Heart left ventricle (tissue), 13 donors: ENCODE results near the gene ALDH3B1.
"Not testable (repeated sequence)": the region's sequence is repeated elsewhere in the genome, so short reads cannot be mapped to it uniquely, and the experiment has no call there.

ENCODE experiments used
- CTCF ChIP-seq, 12 donors: fragments of 200-600 bp; sonication (generic) in 4 of 12; IDR thresholded peaks; one replicate each; pipeline versions ENCODE4 v1.5.0 to v1.8.0; 2018 to 2022; ENCODE audit warnings: antibody characterized with exemption in 12 of 12, mild to moderate bottlenecking in 5 of 12
- POLR2A ChIP-seq, 2 donors: fragments of 450-650 bp; IDR thresholded peaks; one replicate each; pipeline ENCODE4 v1.6.1; 2017; ENCODE audit warnings: antibody characterized with exemption in 2 of 2, mild to moderate bottlenecking in 2 of 2, moderate library complexity in 2 of 2
- donor health status: ischemic (EF 13 %, LVEDD 7.1; RV severe dilation, severe dysfunction).
- donor health status: DM: no; HTN: yes; CAD: no.
- donor health status: DM: no; HTN: no; CAD: no.
- donor health status: ischemic (EF 25% LVEDD 6.9; RV normal size, moderate dysfunction).
- donor health status: ischemic (EF 25% LVEDD 5.7; RV mildly dilated, moderate dysfunction).
- donor health status: ischemic (EF 35%, LVEDD 5.7; RV mildly dilated, moderate dysfunction).
- donor health status: nonischemic (EF 11% LVEDD 7.7; RV severe dilation, severe dysfunction).
- donor health status: DM: yes; HTN: yes; CAD: no.
- donor health status: PGD.
- donor health status: ischemic (EF 29% LVEDD 5.4; RV normal size, mild dysfunction).
- donor health status: nonischemic (EF 23%, LVEDD 6.1; RV moderate dilation, normal function).

- not testable (repeated sequence) for TF ChIP-seq CTCF, POLR2A (IDR thresholded peaks at IDR 0.05)
Measured at GRCh38 chr11:67963879-67964278, 46.2 kb upstream of the ALDH3B1 start.
